ENCODE measurements around the gene PTPRD.

- TF ChIP-seq CTCF (IDR thresholded peaks at IDR 0.05; ENCODE audit: low read depth, low read length, poor library complexity, severe bottlenecking) (no peak), EZH2phosphoT487 (IDR thresholded peaks at IDR 0.05; ENCODE audit: borderline replicate concordance, low read length) (no peak)
Observed at GRCh38 chr9:8842402-8843193, 1770.2 kb downstream of the PTPRD start.

Data from DOHH2 (cell line).